GM21515 (cell line): Measurements from ENCODE around the gene MOB3B.
A peak's percentile ranks its signal among the peaks of the same experiment; 100 is the strongest.

Source experiments
- ATAC-seq: cut with Tn5 transposase; IDR thresholded peaks from one replicate; pipeline ENCODE4 v1.9.1; 2021; ENCODE audit not compliant: unreplicated experiment

Gene MOB3B

GRCh38 chr9:27344776-27345175 is 184.8 kb downstream of the MOB3B start:
- no peak for ATAC-seq

DNA sequence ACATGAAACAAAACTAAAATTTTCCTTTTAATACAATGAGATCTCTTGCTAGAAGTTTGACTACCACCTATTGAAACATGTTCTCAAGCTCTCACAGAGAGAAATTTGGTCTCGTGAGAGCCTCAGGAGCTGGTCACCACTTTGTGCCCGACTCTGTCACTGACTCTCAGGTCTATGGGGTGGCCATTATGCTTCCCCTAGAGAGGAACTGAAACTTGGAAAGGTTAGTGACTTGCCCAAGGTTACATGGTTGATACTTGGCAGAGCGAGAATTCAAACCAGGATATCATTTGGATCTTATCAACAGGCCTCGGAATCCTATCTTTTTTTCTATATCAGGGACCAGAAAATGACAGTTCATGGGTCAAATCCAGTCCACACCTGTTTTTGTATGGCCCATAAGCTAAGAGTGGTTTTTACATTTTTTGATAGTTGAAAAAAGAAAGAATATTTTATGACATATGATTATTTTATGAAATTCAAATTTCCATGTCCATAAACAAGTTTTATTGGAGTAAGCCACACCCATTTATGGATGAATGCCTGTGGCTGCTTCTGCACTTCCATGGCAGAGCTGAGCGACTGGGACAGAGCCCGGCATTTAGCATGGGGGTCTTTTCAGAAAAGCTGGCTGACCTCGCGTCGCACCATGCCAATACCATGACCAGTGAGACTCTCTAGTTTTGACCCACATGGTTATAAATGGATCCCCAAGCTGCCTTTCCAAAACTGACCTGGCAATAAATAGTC is 187.9 kb downstream of the MOB3B start:
- no peak for ATAC-seq

- ATAC-seq, result no peak
Observed at GRCh38 chr9:27340961-27341511, 188.6 kb downstream of the MOB3B start.

GRCh38 chr9:27340285-27340674 is 189.3 kb downstream of the MOB3B start:
- ATAC-seq, result no peak

DNA sequence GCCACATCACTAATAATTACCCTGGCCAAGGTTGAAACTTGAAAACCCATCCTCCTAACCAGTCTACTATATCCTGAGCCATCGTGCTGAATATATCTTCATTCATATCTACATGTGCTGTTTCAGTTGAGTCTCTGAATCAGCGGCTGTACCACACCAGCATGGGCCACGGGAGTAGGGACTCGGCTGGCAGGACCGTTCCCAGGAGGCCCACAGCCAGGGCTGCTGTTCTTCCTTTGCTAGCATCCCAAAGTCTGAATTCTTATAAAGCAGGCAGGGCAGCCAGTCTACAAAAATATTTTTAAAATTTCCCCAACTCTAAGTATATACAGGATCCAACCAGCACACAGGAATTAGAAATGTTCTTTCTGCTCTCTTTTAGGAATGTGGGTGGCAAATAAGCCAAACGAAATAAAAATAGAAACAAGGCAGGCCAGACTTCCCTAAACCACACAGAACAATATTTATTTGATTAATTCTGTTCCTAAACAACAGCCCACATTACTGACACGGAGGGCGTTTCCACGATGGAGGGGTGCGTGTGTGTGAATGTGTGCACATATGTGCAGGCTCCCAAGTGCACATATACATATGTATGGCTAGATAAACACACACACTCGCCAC is 189.8 kb downstream of the MOB3B start:
- ATAC-seq, result no peak

- no peak for ATAC-seq
Observed at GRCh38 chr9:27338527-27338903, 191.1 kb downstream of the MOB3B start.

DNA sequence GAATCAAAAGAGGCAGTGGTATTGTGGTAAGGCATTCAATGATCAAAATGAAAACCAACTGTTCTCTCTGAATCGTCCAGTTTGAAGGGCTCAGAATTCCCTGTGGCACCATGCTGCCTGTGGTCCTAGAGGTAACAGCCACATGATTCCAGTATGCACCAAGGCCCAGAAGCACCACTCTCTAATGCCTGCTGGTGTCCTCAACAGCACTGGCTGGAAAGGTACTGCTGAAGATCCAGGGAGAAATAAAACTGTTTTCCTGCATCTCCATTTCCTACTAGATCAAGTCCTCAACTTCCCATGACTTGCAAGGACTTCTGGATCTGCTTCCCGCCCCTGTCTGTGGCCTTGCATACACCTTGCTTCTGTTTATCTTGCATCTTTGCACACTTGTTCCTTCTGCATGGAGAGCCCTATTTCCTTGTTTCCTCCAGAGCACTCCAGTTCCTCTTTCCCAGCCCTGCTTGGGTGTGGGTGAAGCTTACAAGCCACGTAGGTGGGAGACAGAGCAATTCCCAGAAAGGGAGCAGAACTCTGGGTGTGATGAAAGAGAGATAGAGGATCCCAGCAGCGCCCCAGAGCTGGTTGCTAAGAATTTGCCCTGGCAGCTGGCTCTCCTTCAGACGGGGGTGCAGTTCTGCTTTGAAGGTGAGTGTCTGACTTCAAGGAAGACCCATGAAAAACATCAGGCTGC is 191.6 kb downstream of the MOB3B start:
- ATAC-seq, result no peak

DNA sequence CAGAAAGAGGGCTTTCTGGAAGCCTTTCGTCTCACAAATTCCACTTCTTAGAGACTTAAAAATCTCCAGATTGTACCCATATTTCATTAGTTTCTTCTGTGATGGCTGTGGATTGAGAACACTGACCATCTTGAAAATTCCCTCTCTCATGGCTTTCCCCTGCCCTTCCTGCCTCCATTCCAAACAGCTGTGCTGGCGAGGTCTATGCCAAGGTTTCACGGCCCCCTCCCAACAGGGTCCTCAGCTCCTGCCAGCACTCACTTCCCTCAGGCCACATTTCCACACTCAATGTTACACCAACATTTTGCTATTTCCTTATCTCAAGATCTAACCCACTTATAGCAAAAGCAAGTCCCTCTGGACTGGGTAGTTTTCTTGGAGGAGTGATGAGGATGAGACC is 192.4 kb downstream of the MOB3B start:
- no peak for ATAC-seq

GRCh38 chr9:27336829-27337228 is 192.8 kb downstream of the MOB3B start:
- no peak for ATAC-seq

GRCh38 chr9:27336126-27336525 is 193.5 kb downstream of the MOB3B start:
- ATAC-seq, result no peak

DNA sequence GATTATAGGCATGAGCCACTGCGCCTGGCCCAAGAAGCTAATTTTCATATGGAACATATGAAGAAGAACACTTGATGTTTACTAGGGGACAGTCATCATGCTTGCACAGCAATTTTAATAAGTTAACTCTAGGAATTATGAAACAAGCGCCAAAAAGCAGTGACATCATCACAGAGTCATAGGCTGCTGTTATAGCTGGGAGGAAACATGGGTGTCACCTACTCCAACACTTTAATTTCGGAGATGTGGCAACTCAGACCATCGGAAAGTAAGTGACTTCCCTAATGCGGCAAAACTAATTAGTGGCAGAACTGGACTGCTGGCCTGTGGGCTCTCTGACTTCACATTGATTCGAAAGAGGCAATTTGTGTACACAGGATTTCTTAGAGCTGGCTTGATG is 194.5 kb downstream of the MOB3B start:
- ATAC-seq, result no peak

- peak; percentile 74 for ATAC-seq
Observed at GRCh38 chr9:27333241-27334052, 196.2 kb downstream of the MOB3B start.

- ATAC-seq, result no peak
Observed at GRCh38 chr9:27331393-27331792, 198.2 kb downstream of the MOB3B start.

- ATAC-seq, result no peak
Observed at GRCh38 chr9:27329291-27329690, 200.3 kb downstream of the MOB3B start.

DNA sequence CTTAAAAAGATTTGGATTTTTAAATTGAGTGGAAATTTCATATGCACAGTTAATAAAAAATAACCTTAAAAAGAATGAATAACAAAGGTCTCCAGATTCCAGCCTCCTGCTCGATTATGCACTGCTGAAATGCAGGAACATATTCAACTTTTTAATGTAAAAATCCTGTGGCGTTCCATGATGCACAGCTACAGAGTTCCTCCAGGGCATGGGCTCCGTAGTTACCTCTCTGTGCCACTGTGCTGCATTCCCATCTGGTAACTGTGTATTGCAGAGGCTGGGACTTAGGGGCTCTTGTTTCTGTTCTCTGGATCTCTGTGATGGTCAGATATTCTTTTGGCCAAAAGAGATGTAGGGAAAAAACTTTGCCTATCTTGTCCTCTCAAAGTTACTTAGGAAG is 201.1 kb downstream of the MOB3B start:
- no peak for ATAC-seq

- no peak for ATAC-seq
Observed at GRCh38 chr9:27311184-27311583, 218.4 kb downstream of the MOB3B start.

GRCh38 chr9:27310582-27310981 is 219.0 kb downstream of the MOB3B start:
- ATAC-seq, result no peak

DNA sequence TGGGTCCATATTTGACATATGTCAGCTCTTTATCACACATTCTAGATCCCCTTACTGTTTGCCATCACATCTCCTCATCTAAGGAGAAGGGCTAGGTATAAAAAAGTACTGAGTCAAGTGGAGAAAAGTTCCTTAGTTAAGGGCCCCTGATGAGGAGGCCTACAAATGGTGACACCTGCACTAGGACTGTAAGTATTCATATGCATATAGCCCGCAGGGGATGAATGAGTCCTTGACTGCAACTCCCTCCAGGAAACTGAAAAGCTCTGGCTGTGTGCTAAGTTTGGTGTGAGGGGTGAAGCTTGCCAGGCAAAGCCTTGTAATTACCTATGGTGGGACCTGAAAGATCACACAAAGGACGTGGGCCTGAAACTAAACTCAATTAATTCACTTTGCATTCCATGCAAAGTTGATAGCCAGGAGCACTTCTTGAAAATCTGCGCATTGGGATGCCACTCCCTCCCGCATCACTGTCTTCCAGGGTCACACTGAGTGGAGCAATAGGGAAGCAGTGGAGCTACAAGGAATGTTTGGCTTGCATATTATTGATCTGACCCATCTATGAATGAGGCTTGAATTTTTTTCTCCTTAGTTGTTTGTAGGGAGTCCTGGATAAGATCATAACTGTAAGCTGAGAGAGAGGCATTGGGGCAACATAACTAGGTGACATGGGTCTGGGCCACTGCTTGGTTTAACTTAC is 220.8 kb downstream of the MOB3B start:
- ATAC-seq, result no peak

DNA sequence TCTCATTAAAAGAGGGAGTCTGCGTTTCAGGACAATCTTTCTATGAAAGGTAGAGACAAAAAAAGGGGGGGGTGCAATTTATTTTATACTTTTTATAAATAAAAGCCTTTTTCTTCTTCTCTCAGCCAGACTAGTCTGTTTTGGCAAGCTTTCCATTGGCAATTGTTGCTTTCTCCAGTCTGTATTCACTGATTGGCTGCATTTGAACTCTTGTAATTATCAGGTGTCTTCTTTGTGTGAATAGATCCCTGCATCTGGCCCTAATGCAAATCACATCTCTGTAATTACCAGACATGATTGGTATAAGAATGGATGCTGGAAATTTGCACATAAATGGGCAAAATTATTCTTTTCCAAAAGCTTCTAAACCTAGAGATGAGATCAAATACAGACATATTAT is 225.1 kb downstream of the MOB3B start:
- ATAC-seq, result no peak

DNA sequence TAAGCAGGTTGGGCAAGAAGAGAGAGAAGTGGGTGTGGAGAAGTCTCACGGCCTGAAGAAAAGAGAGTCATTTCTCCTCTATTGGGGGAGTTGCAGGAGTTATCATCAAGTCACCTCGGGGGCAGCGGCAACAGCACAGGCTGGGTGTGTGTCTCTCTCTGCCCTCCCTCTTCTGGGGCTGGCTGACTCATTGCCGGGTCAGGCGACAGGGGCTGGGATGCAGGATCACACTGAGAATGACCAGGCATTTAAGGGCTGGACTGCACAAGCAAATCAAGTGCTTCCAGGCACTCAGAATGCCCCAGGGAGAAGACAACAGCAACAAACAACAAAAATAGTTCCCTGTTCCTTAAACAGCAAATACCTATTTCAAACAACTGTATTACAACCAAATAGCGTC is 226.4 kb downstream of the MOB3B start:
- no peak for ATAC-seq

- no peak for ATAC-seq
Observed at GRCh38 chr9:27297050-27297449, 232.6 kb downstream of the MOB3B start, which contains the start of gene EQTN. EQTN (minus strand) TSS chr9:27297150; CDS start chr9:27297055, 95 bp downstream.
